Esophagus squamous epithelium (tissue), 4 donors: ENCODE results near the gene VEPH1.

Experiments
- POLR2A ChIP-seq, 4 donors: fragments of 450-650 bp; IDR thresholded peaks; one replicate each; pipeline ENCODE4 v1.6.1; 2017; ENCODE audit warnings: antibody characterized with exemption in 4 of 4, mild to moderate bottlenecking in 4 of 4, moderate library complexity in 3 of 4
- TF ChIP-seq, protein P1 (sequence below), 6 experiments: fragments of 450-650 bp in 4 of 6; fragments of 200-600 bp in 2 of 6; sonication (generic) in 2 of 6; IDR thresholded peaks; one replicate each; pipeline ENCODE4 v1.5.1; 2016 to 2019; ENCODE audit warnings: antibody characterized with exemption in 6 of 6, mild to moderate bottlenecking in 4 of 6, moderate library complexity in 4 of 6

GRCh38 chr3:157280354-157280753, 222.9 kb downstream of the VEPH1 start:
- TF ChIP-seq, protein P1, sequence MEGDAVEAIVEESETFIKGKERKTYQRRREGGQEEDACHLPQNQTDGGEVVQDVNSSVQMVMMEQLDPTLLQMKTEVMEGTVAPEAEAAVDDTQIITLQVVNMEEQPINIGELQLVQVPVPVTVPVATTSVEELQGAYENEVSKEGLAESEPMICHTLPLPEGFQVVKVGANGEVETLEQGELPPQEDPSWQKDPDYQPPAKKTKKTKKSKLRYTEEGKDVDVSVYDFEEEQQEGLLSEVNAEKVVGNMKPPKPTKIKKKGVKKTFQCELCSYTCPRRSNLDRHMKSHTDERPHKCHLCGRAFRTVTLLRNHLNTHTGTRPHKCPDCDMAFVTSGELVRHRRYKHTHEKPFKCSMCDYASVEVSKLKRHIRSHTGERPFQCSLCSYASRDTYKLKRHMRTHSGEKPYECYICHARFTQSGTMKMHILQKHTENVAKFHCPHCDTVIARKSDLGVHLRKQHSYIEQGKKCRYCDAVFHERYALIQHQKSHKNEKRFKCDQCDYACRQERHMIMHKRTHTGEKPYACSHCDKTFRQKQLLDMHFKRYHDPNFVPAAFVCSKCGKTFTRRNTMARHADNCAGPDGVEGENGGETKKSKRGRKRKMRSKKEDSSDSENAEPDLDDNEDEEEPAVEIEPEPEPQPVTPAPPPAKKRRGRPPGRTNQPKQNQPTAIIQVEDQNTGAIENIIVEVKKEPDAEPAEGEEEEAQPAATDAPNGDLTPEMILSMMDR (IDR thresholded peaks at IDR 0.05) = no peak
- TF ChIP-seq POLR2A (IDR thresholded peaks at IDR 0.05) = no peak
